HG02870 (cell line): ENCODE measurements around the gene ZNF283.

Experiments
- ATAC-seq: cut with Tn5 transposase; IDR thresholded peaks from one replicate; pipeline ENCODE4 v1.9.1; 2021; ENCODE audit warnings: mild to moderate bottlenecking, moderate library complexity; ENCODE audit not compliant: unreplicated experiment

ZNF283 gene

GRCh38 chr19:43826787-43827754, at the start of gene ZNF283:
Gene ZNF283, plus strand, starts transcription at chr19:43827321. Its CDS starts 6,184 bp downstream, at chr19:43833505.
- ATAC-seq = peak; percentile 76

DNA sequence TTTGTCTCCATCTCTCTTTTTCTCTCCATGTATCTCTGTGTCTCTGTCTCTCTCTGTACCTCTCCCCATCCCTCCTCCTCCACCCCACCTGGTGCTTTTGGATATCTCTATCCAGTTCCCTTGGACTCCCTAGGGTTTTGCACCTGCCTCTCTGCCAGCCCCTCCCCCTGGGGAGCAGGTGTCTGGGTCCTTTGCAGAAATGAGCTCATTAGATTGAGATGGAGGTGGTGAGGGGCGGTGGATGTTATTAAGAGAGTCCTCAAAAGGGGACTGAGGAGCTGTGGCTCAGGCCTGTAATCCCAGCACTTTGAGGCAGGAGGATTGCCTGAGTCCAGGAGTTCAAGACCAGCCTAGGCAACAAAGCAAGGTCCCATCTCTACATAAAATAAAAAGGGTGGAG, 48.5 kb upstream of the ZNF283 start:
- no peak for ATAC-seq

- ATAC-seq = no peak
Measured at GRCh38 chr19:43779147-43779819, 47.8 kb upstream of the ZNF283 start.

- no peak for ATAC-seq
Measured at GRCh38 chr19:43779820-43780219, 47.3 kb upstream of the ZNF283 start.

DNA sequence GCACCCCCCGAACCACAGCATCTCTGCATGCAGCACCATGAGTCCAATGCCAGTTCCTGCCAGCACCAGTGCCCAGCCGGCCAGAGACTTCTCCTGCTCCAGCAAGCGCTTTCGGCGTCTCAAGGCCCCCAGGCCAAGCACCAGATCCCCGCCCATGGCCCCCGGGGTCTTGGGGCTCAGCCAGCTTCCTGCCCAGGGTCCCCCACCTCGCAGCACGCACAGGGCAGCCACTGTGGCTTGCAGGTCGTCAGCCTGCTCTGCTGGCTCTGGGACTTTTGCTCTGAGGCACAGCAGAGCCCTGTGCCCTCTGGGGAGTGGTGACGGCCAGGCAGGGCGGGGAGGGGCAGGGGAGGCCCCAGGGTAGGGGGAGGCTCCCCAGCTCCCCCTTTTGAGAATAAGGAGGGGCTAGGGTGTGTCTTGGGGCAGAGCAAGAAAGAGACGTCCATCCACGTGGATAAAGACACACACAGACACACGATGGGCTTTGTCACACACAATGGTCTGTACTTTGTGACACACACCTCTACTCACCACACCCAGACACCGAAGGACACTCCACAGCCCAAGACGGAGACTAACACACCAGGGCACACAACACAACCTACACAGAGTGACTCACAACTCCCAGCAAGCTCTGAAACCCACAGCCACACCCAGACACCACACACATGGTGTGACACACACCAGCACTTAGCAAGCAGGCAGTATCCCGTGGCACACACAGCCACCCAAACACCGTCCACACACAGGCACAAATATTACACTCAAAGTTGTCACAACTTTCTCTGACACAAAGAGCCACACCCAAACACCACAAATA, 46.2 kb upstream of the ZNF283 start, which contains the start of gene KCNN4:
Gene KCNN4, minus strand, starts transcription at position 268 of the 820 bp plus-strand sequence. Its CDS starts 112 bp downstream, at position 156.
- no peak for ATAC-seq

GRCh38 chr19:43781630-43782310, 45.4 kb upstream of the ZNF283 start:
- no peak for ATAC-seq

DNA sequence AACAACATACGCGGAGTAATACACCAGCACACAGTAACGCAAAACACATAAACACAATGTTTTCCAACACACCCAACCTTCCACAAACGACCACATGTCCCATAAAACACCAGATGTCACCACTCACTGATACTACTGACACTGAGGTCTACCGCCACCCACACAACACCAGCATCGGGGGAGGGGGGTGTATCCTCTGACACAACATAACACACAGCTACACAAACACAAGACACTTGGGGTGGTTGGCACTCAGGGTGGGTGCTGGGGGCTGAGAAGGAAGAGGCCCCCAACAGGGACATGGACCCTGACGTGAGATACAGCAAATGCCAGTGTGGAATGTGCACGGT, 44.8 kb upstream of the ZNF283 start:
- no peak for ATAC-seq

- ATAC-seq = no peak
Measured at GRCh38 chr19:43782689-43783231, 44.4 kb upstream of the ZNF283 start.

DNA sequence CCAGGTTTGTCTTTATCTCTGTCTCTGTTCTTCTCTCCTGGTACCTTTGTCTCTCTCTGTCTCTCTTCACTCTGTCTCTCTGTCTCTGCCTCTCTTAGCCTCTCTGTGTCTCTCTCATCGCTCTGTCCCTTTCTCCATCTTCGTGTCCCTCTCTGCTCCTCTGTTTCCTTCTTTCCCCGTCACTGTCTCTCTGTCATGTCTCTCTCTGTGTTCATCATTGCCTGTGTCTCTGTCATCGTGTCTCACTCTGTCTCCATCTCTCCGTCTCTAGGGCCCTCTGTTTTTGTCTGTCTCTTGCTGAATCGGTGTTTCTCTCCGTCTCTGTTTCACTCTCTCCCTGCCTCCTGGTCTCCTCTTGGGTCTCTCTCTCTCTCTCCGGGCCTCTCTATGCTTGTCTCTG, 43.5 kb upstream of the ZNF283 start:
- ATAC-seq = no peak

GRCh38 chr19:43784241-43784980, 42.7 kb upstream of the ZNF283 start:
- ATAC-seq = no peak

DNA sequence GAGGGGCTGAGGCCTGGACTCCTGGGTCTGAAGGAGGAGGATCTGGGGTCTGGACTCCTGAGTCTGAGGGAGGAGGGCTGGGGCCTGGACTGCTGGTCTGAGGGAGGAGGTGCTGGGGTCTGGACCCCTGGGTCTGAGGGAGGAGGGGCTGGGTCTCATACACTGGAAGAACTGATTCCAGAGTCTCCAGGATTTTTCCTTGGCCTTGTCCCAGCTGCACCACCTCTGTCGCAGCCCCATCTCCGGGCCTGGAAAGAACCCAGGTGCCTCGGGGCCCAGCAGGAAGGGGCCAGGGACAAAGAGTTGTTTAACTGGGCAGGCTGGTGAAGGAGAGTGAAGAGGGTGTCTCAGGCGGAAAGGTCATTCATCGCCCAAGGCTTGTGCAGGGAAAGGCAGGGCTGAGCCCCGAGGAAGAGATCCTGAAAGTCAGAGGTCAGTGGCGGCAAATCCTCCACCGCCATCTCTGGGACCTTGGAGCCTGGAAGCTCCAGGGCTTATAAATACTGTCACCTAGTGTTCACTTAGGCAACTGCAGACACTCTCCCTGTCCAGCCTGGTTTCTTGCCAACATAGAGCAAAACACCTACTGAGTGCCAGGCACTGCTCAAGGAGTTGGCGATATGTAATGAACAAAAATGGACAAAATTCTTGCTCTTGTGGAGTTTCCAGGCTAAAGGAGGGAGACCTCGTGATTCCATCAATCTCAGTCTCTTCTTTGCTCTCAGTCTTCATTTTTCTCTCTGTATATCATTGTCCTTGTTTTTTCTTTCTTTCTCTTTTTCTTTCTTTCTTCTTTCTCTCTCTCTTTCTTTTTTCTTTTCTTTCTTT, 41.9 kb upstream of the ZNF283 start:
- ATAC-seq = no peak

DNA sequence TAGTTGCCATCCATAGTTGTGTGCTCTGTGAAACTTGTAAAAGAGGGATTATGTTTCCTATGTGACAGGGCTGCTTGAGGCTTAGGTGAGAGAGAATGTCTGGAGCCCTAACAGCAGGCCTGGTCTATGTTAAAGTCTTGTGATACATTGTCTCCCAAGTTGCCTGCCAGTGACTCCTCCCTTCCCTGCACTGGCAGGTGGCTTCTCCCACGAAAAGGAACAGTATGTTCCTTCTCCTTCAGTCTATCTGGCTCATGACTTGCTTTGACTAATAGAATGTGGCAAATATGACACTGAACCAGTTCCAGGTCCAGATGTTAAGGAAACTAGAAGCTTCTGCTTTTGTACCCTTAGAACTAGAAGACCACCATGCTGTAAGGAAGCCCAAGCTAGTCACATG, 40.5 kb upstream of the ZNF283 start:
- no peak for ATAC-seq

DNA sequence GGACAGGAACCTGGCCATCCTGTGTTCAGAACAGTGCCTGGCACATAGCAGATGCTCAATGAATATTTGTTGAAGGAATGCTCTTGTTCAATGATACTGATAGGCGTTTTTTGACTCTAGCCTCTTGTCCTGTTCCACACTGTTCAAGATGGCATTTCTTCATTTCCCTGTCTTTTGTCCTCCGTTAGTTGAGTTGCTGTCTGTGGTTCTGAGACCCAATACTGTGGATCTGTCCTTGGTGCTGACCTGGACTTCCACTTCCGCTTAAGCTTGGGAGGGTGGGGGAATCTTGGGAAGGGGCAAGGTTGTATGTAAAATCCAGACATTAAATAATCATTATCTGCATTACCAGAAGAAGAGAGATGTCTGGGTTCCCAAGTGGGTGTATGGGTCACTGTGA, 38.1 kb upstream of the ZNF283 start:
- no peak for ATAC-seq

DNA sequence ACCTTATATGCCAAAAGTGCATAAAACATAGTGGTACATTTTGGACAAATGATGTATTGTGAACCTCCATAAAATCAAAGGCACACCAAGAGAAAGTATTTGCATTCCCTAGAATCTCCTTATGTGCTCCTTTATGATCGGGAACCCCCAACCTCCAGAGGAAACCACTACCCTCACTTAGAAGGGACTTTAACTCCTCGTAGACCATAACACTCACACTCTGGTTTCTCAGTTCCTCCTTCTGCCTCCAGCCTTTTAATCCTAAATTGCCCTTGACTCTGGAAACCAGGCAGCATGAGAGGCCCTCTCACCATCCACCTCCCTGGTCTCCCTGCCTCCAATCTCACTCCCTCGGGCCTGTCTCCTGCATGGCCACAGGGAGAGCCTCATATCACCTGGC, 36.5 kb upstream of the ZNF283 start:
- ATAC-seq = no peak

DNA sequence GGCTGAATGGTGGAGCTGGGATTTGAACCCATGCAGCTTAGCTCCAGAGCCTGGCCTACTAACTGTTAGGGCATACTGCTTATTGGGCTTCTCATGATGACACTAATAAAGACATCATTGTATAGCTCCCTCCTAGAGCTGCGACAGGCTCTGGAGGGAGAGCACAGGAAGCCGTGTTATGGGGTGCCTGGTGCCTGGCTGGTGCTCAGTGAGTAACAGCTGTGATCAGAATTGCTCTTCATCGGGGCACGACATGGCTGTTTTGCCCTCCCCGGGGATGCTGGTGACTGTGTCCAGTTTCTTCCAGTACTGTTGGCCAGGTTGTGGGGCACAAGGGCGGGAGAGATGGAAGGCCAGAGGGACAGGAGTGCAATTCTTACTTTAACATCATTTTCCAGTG, 30.0 kb upstream of the ZNF283 start:
- ATAC-seq = no peak

GRCh38 chr19:43797556-43797955, 29.6 kb upstream of the ZNF283 start:
- no peak for ATAC-seq

DNA sequence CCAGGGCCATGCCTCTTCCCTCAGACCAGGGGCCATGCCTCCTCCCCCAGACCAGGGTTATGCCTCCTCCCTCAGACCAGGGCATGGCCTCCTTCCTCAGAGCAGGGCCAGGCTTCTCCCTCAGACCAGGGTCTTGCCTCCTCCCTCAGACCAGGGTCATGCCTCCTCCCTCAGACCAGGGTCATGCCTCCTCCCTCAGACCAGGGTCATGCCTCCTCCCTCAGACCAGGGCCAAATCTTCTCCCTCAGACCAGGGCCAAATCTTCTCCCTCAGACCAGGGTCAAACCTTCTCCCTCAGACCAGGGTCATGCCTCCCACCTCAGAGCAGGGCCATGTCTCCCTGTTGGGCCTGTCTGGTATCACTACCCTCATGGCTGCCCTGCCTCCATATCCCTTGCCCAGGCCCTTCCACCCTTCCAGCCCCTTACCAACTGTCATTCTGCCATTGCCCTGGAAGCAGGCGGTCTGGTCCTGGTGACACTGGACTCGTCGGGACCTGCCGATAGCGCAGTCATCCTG, 29.0 kb upstream of the ZNF283 start:
- no peak for ATAC-seq

DNA sequence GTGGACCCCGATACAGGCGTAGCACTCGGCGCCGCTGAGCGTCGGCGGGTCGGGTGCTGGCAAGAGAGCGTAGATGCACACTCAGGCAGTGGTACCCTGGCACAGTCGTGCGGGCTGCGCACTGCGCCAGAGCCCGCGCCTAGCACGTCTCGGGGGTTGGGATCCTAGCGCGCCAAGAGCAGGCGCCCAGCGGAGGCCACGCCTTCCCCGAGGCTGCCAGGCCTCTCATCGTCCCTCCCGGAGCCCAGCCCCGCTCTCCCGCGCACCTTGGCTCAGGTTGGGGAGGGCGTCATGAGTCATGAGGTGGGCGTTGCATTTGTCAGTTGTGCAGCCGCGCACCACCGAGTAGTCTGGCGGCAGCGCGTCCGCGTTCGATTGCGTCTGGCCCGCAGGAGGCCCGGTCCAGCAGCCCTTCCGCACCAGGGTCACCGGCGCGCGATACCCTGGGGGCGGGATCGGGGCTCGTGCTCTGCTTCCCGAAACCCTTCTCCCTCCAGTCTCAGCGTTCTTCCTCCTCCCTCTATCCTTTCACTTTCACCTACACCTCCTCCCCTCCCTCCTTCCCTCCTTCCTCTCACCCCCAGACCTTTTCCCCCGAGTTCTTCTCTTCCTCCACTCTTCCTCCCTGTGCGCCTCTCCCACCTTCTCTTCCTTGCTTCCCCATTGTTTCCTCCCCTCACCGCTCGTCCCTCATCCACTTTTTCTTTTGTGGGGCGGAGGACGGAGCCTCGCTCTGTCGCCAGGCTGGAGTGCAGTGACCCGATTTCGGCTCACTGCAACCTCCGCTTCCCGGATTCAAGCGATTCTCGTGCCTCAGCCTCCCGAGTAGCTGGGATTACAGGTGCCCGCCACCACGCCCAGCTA, 28.3 kb upstream of the ZNF283 start:
- no peak for ATAC-seq
